WTC11 (cell line): ENCODE results near the gene EI24. TPM values are rescaled to one million over a fixed set of nuclear protein-coding genes. Genes with fewer than 3 reads are reported as not detected.
A peak's percentile ranks its signal among the peaks of the same experiment; 100 is the strongest.

Source experiments
- ARID4B ChIP-seq: sonication (generic); formaldehyde crosslinking; IDR thresholded peaks from 2 replicates; pipeline ENCODE4 v1.8.0; 2023; ENCODE audit warnings: missing genetic modification reagents, mild to moderate bottlenecking, borderline replicate concordance
- EMX1 ChIP-seq: fragments of 250-450 bp; sonication (Bioruptor Pico); IDR thresholded peaks from 2 replicates; pipeline ENCODE4 v1.8.0; 2021; ENCODE audit warnings: mild to moderate bottlenecking
- ESRRA ChIP-seq: sonication (generic); formaldehyde crosslinking; IDR thresholded peaks from 2 replicates; pipeline ENCODE4 v1.8.1; 2022; ENCODE audit warnings: mild to moderate bottlenecking, missing genetic modification reagents, borderline replicate concordance
- FOXJ3 ChIP-seq: sonication (generic); formaldehyde crosslinking; IDR thresholded peaks from 2 replicates; pipeline ENCODE4 v1.9.0; 2021; ENCODE audit warnings: missing genetic modification reagents, mild to moderate bottlenecking, borderline replicate concordance
- FOXP1 ChIP-seq: sonication (generic); formaldehyde crosslinking; IDR thresholded peaks from 2 replicates; pipeline ENCODE4 v1.8.0; 2022; ENCODE audit warnings: missing genetic modification reagents, mild to moderate bottlenecking, moderate library complexity, borderline replicate concordance
- FOXP4 ChIP-seq: sonication (generic); formaldehyde crosslinking; IDR thresholded peaks from 2 replicates; pipeline ENCODE4 v1.8.0; 2022; ENCODE audit warnings: mild to moderate bottlenecking, missing genetic modification reagents
- GRHL2 ChIP-seq: fragments of 250-450 bp; sonication (Bioruptor Pico); IDR thresholded peaks from 2 replicates; pipeline ENCODE4 v1.8.0; 2022; ENCODE audit warnings: mild to moderate bottlenecking, moderate library complexity; ENCODE audit not compliant: insufficient replicate concordance, severe bottlenecking
- HMGA2 ChIP-seq: fragments of 250-450 bp; sonication (Bioruptor Pico); IDR thresholded peaks from 2 replicates; pipeline ENCODE4 v1.4.0; 2021; ENCODE audit warnings: mild to moderate bottlenecking, moderate library complexity
- IRF1 ChIP-seq: sonication (generic); formaldehyde crosslinking; IDR thresholded peaks from 2 replicates; pipeline ENCODE4 v1.8.0; 2023; ENCODE audit warnings: missing genetic modification reagents
- IRF2 ChIP-seq: sonication (generic); formaldehyde crosslinking; IDR thresholded peaks from 2 replicates; pipeline ENCODE4 v1.8.0; 2022; ENCODE audit warnings: low read depth, missing genetic modification reagents, borderline replicate concordance
- JUN ChIP-seq: sonication (generic); formaldehyde crosslinking; IDR thresholded peaks from 2 replicates; pipeline ENCODE4 v1.8.0; 2023; ENCODE audit warnings: mild to moderate bottlenecking, missing genetic modification reagents
- KAT7 ChIP-seq: sonication (generic); formaldehyde crosslinking; IDR thresholded peaks from 2 replicates; pipeline ENCODE4 v1.8.1; 2023; ENCODE audit warnings: missing genetic modification reagents, mild to moderate bottlenecking, borderline replicate concordance
- MAX ChIP-seq: sonication (generic); formaldehyde crosslinking; IDR thresholded peaks from 2 replicates; pipeline ENCODE4 v1.8.0; 2022; ENCODE audit warnings: mild to moderate bottlenecking, missing genetic modification reagents
- NR3C1 ChIP-seq: sonication (generic); formaldehyde crosslinking; conservative IDR thresholded peaks from 2 replicates; pipeline ENCODE4 v1.8.1; 2023; ENCODE audit warnings: low read depth, mild to moderate bottlenecking, missing genetic modification reagents
- PRRX2 ChIP-seq: fragments of 250-450 bp; sonication (Bioruptor Pico); IDR thresholded peaks from 2 replicates; pipeline ENCODE4 v1.8.0; 2021; ENCODE audit warnings: mild to moderate bottlenecking
- RELA ChIP-seq: sonication (generic); formaldehyde crosslinking; IDR thresholded peaks from 2 replicates; pipeline ENCODE4 v1.8.1; 2022; ENCODE audit warnings: missing genetic modification reagents, mild to moderate bottlenecking, borderline replicate concordance
- SOX15 ChIP-seq: fragments of 250-450 bp; sonication (Bioruptor Pico); IDR thresholded peaks from 2 replicates; pipeline ENCODE4 v1.9.0; 2021; ENCODE audit warnings: mild to moderate bottlenecking
- TEAD4 ChIP-seq: sonication (generic); formaldehyde crosslinking; IDR thresholded peaks from 2 replicates; pipeline ENCODE4 v1.8.0; 2022; ENCODE audit warnings: mild to moderate bottlenecking, missing genetic modification reagents
- USF2 ChIP-seq: sonication (generic); formaldehyde crosslinking; IDR thresholded peaks from 2 replicates; pipeline ENCODE4 v1.8.1; 2023; ENCODE audit warnings: mild to moderate bottlenecking, missing genetic modification reagents, moderate library complexity
- ZMAT4 ChIP-seq: fragments of 250-450 bp; sonication (Bioruptor Pico); IDR thresholded peaks from 2 replicates; pipeline ENCODE4 v1.9.0; 2021; ENCODE audit warnings: mild to moderate bottlenecking
- ZNF232 ChIP-seq: sonication (generic); formaldehyde crosslinking; IDR thresholded peaks from 2 replicates; pipeline ENCODE4 v1.8.0; 2022; ENCODE audit warnings: mild to moderate bottlenecking, missing genetic modification reagents
- ZNF263 ChIP-seq: sonication (generic); formaldehyde crosslinking; IDR thresholded peaks from 2 replicates; pipeline ENCODE4 v1.8.1; 2022; ENCODE audit warnings: low read depth, mild to moderate bottlenecking, moderate library complexity, missing genetic modification reagents
- ZNF281 ChIP-seq: sonication (generic); formaldehyde crosslinking; IDR thresholded peaks from 2 replicates; pipeline ENCODE4 v1.8.0; 2023; ENCODE audit warnings: mild to moderate bottlenecking, missing genetic modification reagents
- ZNF416 ChIP-seq: fragments of 250-450 bp; sonication (Bioruptor Pico); IDR thresholded peaks from 2 replicates; pipeline ENCODE4 v1.9.0; 2021; ENCODE audit warnings: mild to moderate bottlenecking, inconsistent platforms
- ZNF423 ChIP-seq: fragments of 250-450 bp; sonication (Bioruptor Pico); IDR thresholded peaks from 2 replicates; pipeline ENCODE4 v2.1.2; 2022; ENCODE audit warnings: mild to moderate bottlenecking, moderate library complexity
- ZSCAN18 ChIP-seq: fragments of 250-450 bp; sonication (Bioruptor Pico); IDR thresholded peaks from 2 replicates; pipeline ENCODE4 v2.1.2; 2022; ENCODE audit warnings: mild to moderate bottlenecking, moderate library complexity
- total RNA-seq: library from RNA; stranded (reverse); gene quantifications from 3 replicates; pipeline ENCODE4 v1.2.3, GENCODE V29; 2021

EI24 gene
- total RNA-seq, 1 experiment from 2014 or later = 120 TPM

GRCh38 chr11:125568970-125569914 is at the start of gene EI24 (continued):
- TF ChIP-seq ZSCAN18 (CRISPR knock-in tag) (no peak), MAX (CRISPR knock-in tag) (peak; percentile 65), IRF2 (no peak), ZNF416 (no peak), ZMAT4 (CRISPR knock-in tag) (no peak), ARID4B (peak; percentile 27; the same call in 1 of the 2 replicates), FOXP4 (peak; percentile 43), NR3C1 (0 out of 2 replicates have a peak, but pooled peaks have one; percentile 64), ZNF232 (CRISPR knock-in tag) (no peak), IRF1 (CRISPR knock-in tag) (no peak), TEAD4 (no peak), PRRX2 (CRISPR knock-in tag) (no peak), ZNF423 (CRISPR knock-in tag) (no peak), ZNF281 (CRISPR knock-in tag) (no peak), USF2 (CRISPR knock-in tag) (peak; percentile 67), HMGA2 (CRISPR knock-in tag) (no peak), SOX15 (no peak), ESRRA (CRISPR knock-in tag) (no peak), JUN (CRISPR knock-in tag) (no peak), ZNF263 (CRISPR knock-in tag) (0 out of 2 replicates have a peak, but pooled peaks have one; percentile 42), FOXJ3 (CRISPR knock-in tag) (no peak), KAT7 (CRISPR knock-in tag) (0 out of 2 replicates have a peak, but pooled peaks have one; percentile 76), RELA (CRISPR knock-in tag) (no peak), EMX1 (CRISPR knock-in tag) (no peak), FOXP1 (CRISPR knock-in tag) (no peak), GRHL2 (no peak)
